Right lobe of liver (tissue), 6 donors: ENCODE data around the gene HK1. TPM values are rescaled to one million over a fixed set of nuclear protein-coding genes. Genes with fewer than 3 reads are reported as not detected.

Experiments
- ATAC-seq, 4 donors: fragments of 200-7000 bp; cut with Tn5 transposase; one replicate each; pipeline ENCODE4 v1.9.1; 2020; ENCODE audit warnings: mild to moderate bottlenecking in 4 of 4, moderate library complexity in 4 of 4
- DNase-seq, 3 donors: peaks; one replicate each; pipeline ENCODE4 v3.0.0-alpha.2; 2020
- H3K27ac ChIP-seq, 3 donors: fragments of 200-600 bp; one replicate each; pipeline ENCODE4 v1.8.0; 2022
- H3K27me3 ChIP-seq, 2 donors: fragments of 200-600 bp; one replicate each; pipeline ENCODE4 v1.8.0; 2022
- H3K36me3 ChIP-seq, 4 donors: fragments of 200-600 bp; sonication (generic) in 1 of 4; one replicate each; pipeline versions ENCODE4 v1.5.1 to v1.8.0; 2017 to 2022; ENCODE audit warnings: control low read depth in 1 of 4
- H3K4me1 ChIP-seq, 4 donors: fragments of 200-600 bp; sonication (generic) in 1 of 4; one replicate each; pipeline versions ENCODE4 v1.5.1 to v1.8.0; 2017 to 2022; ENCODE audit warnings: control low read depth in 1 of 4
- H3K4me3 ChIP-seq, 3 donors: fragments of 200-600 bp; one replicate each; pipeline ENCODE4 v1.8.0; 2022
- H3K9me3 ChIP-seq, 4 donors: fragments of 200-600 bp; sonication (generic) in 1 of 4; one replicate each; pipeline versions ENCODE4 v1.5.1 to v1.8.0; 2017 to 2022; ENCODE audit warnings: control low read depth in 1 of 4
- CTCF ChIP-seq, 4 donors: fragments of 200-600 bp in 3 of 4; fragments of 450-650 bp in 1 of 4; IDR thresholded peaks; one replicate each; pipeline versions ENCODE4 v1.5.1 to v1.8.0; 2016 to 2022; ENCODE audit warnings: antibody characterized with exemption in 4 of 4, mild to moderate bottlenecking in 2 of 4
- POLR2A ChIP-seq: fragments of 450-650 bp; IDR thresholded peaks from one replicate; pipeline ENCODE4 v1.6.1; 2017; ENCODE audit warnings: antibody characterized with exemption, mild to moderate bottlenecking
- WGBS: methylation state at CpG from one replicate; pipeline ENCODE4 v1.1.6; 2018; ENCODE audit warnings: low coverage, low lambda C conversion rate; ENCODE audit not compliant: insufficient coverage; ENCODE audit errors: missing lambda C conversion rate; 5-methylcytosine and 5-hydroxymethylcytosine counted together
- intact Hi-C, 2 donors: fragments of 100-400 bp; cut with DNase I; formaldehyde crosslinking; loops; one replicate each; pipeline versions ENCODE4 v1.11.2 to v1.14.1; 2022
- total RNA-seq, 6 experiments: library from RNA; depleted of rRNA in 2 of 6; stranded (reverse); fragments of >200 nt in 2 of 6; fragmentation: NEBNext Ultra II Directional in 3 of 6; extraction: Animal tissue kit (Norgen Biotek cat#: 25700) in 3 of 6; gene quantifications; one replicate each; pipeline versions ENCODE4 v1.1.0 to v1.2.4, GENCODE V29; 2016 to 2023
- donor health status: DM: no; HTN: yes; CAD: no.
- donor health status: DM: no; HTN: no; CAD: no.
- donor health status: DM: no; HTN: no; CAD: no.
- donor health status: DM: no; HTN: yes; CAD: no.
- donor health status: DM: no; HTN: yes; CAD: no.

Gene HK1
- total RNA-seq, 6 experiments from 2014 or later: 4.2 to 28.0 (median 7.2) TPM

- Histone ChIP-seq H3K27ac (no peak overlapping the region), H3K9me3 (no peaks in the 10 kb centered on the region), H3K36me3 (no peaks in the 10 kb centered on the region), H3K4me1 (no peaks in the 10 kb centered on the region), H3K27me3 (no peaks in the 10 kb centered on the region), H3K4me3 (no peak overlapping the region)
- TF ChIP-seq POLR2A: no peak
- intact Hi-C loops: loop anchor here in 1 of 2 donors (5.0 kb wide), 1 partner anchor 149 kb away; no protein-coding TSS in a partner anchor
- DNase-seq (no peak), ATAC-seq (no peak)
- 72% methylated on average over 4 of the region's 5 CpGs for WGBS
Observed at GRCh38 chr10:69242852-69243212, 35.5 kb upstream of the HK1 start.

GRCh38 chr10:69243817-69244216, 34.5 kb upstream of the HK1 start:
- H3K27ac ChIP-seq: no peak overlapping the region
- no peaks in the 10 kb centered on the region for H3K36me3 ChIP-seq
- 94% methylated on average over 8 of the region's 10 CpGs for WGBS
- H3K4me1 ChIP-seq: no peaks in the 10 kb centered on the region
- H3K4me3 ChIP-seq: no peak overlapping the region
- no peaks in the 10 kb centered on the region for H3K9me3 ChIP-seq
- ATAC-seq (no peak), DNase-seq (no peak)
- intact Hi-C loops: loop anchor here in 1 of 2 donors (5.0 kb wide), 1 partner anchor 148 kb away; no protein-coding TSS in a partner anchor
- no peak for TF ChIP-seq POLR2A
- no peak for TF ChIP-seq CTCF (IDR thresholded peaks at IDR 0.05)
- H3K27me3 ChIP-seq: no peaks in the 10 kb centered on the region

GRCh38 chr10:69246036-69246435, 32.3 kb upstream of the HK1 start:
- WGBS: no CpG with 5 or more reads among the region's 5 CpGs
- TF ChIP-seq POLR2A: no peak
- peaks cover 0 to 5% (median 0%) of the 10 kb centered on the region in 4 donors for H3K36me3 ChIP-seq
- DNase-seq (no peak), ATAC-seq (no peak)
- no peaks in the 10 kb centered on the region for H3K4me1 ChIP-seq
- intact Hi-C loops: no loop called here
- no peaks in the 10 kb centered on the region for H3K9me3 ChIP-seq
- H3K27me3 ChIP-seq: no peaks in the 10 kb centered on the region
- no peak overlapping the region for H3K4me3 ChIP-seq
- no peak overlapping the region for H3K27ac ChIP-seq

GRCh38 chr10:69246581-69247312, 31.5 kb upstream of the HK1 start:
- no peak for ATAC-seq
- H3K4me3 ChIP-seq: no peak overlapping the region
- no peaks in the 10 kb centered on the region for H3K27me3 ChIP-seq
- WGBS: 79% methylated on average over 5 of the region's 14 CpGs
- no peak for TF ChIP-seq CTCF (IDR thresholded peaks at IDR 0.05)
- no peak for TF ChIP-seq POLR2A
- intact Hi-C loops: no loop called here
- no peak for DNase-seq
- H3K36me3 ChIP-seq: peaks cover 0 to 5% (median 0%) of the 10 kb centered on the region in 4 donors
- H3K4me1 ChIP-seq: no peaks in the 10 kb centered on the region
- no peaks in the 10 kb centered on the region for H3K9me3 ChIP-seq
- H3K27ac ChIP-seq: no peak overlapping the region

- H3K4me1 ChIP-seq: no peaks in the 10 kb centered on the region
- ATAC-seq (no peak), DNase-seq (no peak)
- TF ChIP-seq POLR2A: no peak
- TF ChIP-seq CTCF (IDR thresholded peaks at IDR 0.05): no peak
- H3K27ac ChIP-seq: no peak overlapping the region
- no peaks in the 10 kb centered on the region for H3K27me3 ChIP-seq
- H3K4me3 ChIP-seq: no peak overlapping the region
- intact Hi-C loops: no loop called here
- WGBS: 89% methylated on average over 5 of the region's 13 CpGs
- H3K9me3 ChIP-seq: no peaks in the 10 kb centered on the region
- peaks cover 0 to 5% (median 0%) of the 10 kb centered on the region in 4 donors for H3K36me3 ChIP-seq
Observed at GRCh38 chr10:69247313-69247710, 31.0 kb upstream of the HK1 start.
